SU-DHL-6 (cell line): ENCODE data around the gene SNX10.

Experiments used
- EZH2phosphoT487 ChIP-seq: fragments of 200-600 bp; sonication (generic), shearing (Covaris generic); conservative IDR thresholded peaks from 2 replicates; pipeline ENCODE4 v1.6.1; 2018; ENCODE audit warnings: mild to moderate bottlenecking, antibody characterized with exemption, low read length, moderate library complexity, mixed read lengths
- TF ChIP-seq, protein P1 (sequence below): fragments of 200-600 bp; sonication (generic); IDR thresholded peaks from one replicate; pipeline ENCODE4 v1.5.1; 2017; ENCODE audit warnings: antibody characterized with exemption, mild to moderate bottlenecking, low read length, moderate library complexity; ENCODE audit not compliant: insufficient read depth, poor library complexity, severe bottlenecking

DNA sequence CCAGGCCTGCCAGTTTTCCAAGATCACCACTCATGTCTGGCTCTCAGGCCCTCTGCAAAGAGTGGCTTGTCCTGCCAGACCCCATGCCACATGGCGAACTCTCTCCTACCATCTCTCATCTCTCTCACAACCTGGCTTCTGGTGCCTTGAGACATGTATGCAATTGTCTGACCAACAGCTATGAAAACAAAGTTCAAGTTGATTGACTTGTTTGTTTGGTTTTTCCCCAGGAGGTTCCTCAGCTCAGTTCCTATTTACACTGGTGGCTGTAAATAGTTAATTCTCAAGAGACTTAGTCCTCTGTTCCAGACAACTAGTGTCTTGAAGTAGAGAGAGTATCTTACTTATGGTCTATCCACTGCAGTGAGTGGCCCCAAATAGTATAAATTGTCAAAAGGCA lies 131.8 kb downstream of the SNX10 start:
- TF ChIP-seq, protein P1, sequence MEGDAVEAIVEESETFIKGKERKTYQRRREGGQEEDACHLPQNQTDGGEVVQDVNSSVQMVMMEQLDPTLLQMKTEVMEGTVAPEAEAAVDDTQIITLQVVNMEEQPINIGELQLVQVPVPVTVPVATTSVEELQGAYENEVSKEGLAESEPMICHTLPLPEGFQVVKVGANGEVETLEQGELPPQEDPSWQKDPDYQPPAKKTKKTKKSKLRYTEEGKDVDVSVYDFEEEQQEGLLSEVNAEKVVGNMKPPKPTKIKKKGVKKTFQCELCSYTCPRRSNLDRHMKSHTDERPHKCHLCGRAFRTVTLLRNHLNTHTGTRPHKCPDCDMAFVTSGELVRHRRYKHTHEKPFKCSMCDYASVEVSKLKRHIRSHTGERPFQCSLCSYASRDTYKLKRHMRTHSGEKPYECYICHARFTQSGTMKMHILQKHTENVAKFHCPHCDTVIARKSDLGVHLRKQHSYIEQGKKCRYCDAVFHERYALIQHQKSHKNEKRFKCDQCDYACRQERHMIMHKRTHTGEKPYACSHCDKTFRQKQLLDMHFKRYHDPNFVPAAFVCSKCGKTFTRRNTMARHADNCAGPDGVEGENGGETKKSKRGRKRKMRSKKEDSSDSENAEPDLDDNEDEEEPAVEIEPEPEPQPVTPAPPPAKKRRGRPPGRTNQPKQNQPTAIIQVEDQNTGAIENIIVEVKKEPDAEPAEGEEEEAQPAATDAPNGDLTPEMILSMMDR: no peak
- TF ChIP-seq EZH2phosphoT487: no peak
